Stomach (tissue), 9 donors: ENCODE results near the gene TAF13. TPM values are rescaled to one million over a fixed set of nuclear protein-coding genes. Genes with fewer than 3 reads are reported as not detected.

ENCODE experiments used
- DNase-seq, 2 donors: peaks; one replicate each; pipeline versions ENCODE4 v3.0.0 to v3.0.0-alpha.2; 2013 to 2019
- H3K27ac ChIP-seq, 5 donors: fragments of 200-600 bp in 4 of 5; sonication (generic) in 4 of 5; one replicate each; pipeline ENCODE4 v1.5.1; 2013 to 2019; ENCODE audit warnings: mild to moderate bottlenecking in 1 of 5, moderate library complexity in 1 of 5
- H3K27me3 ChIP-seq, 3 donors: fragments of 200-600 bp; sonication (generic); one replicate each; pipeline ENCODE4 v1.5.1; 2017 to 2019; ENCODE audit warnings: mixed run types in 1 of 3
- H3K36me3 ChIP-seq, 4 donors: fragments of 200-600 bp; sonication (generic); 1 replicate in 3 of 4; 2 replicates in 1 of 4; pipeline ENCODE4 v1.5.1; 2016 to 2019
- H3K4me1 ChIP-seq, 4 donors: fragments of 200-600 bp; sonication (generic); one replicate each; pipeline ENCODE4 v1.5.1; 2016 to 2019
- H3K4me3 ChIP-seq, 4 donors: fragments of 200-600 bp; sonication (generic) in 3 of 4; one replicate each; pipeline ENCODE4 v1.5.1; 2016 to 2019; ENCODE audit warnings: mild to moderate bottlenecking in 1 of 4
- H3K9me3 ChIP-seq, 4 donors: fragments of 200-600 bp; sonication (generic); one replicate each; pipeline ENCODE4 v1.5.1; 2016 to 2019
- CTCF ChIP-seq, 7 experiments: fragments of 450-650 bp in 4 of 7; fragments of 200-600 bp in 3 of 7; sonication (generic) in 3 of 7; IDR thresholded peaks; one replicate each; pipeline ENCODE4 v1.5.1; 2016 to 2019; ENCODE audit warnings: antibody characterized with exemption in 7 of 7, control low read depth in 2 of 7, mild to moderate bottlenecking in 1 of 7
- EP300 ChIP-seq: sonication (generic); formaldehyde crosslinking; IDR thresholded peaks from one replicate; pipeline ENCODE4 v1.6.1; 2017; ENCODE audit warnings: antibody characterized with exemption
- POLR2A ChIP-seq, 4 donors: fragments of 450-650 bp; IDR thresholded peaks; one replicate each; pipeline ENCODE4 v1.6.1; 2016; ENCODE audit warnings: antibody characterized with exemption in 4 of 4, control low read depth in 2 of 4, mild to moderate bottlenecking in 1 of 4, moderate library complexity in 1 of 4
- POLR2AphosphoS5 ChIP-seq, 3 donors: sonication (generic); formaldehyde crosslinking; IDR thresholded peaks; one replicate each; pipeline ENCODE4 v1.6.1; 2016; ENCODE audit warnings: antibody characterized with exemption in 3 of 3
- WGBS, 5 donors: extraction: QIAGEN DNeasy Blood & Tissue Kit in 3 of 5; methylation state at CpG; one replicate each; pipeline versions ENCODE4 v1.1.5 to v1.1.7; 2013 to 2018; 5-methylcytosine and 5-hydroxymethylcytosine counted together
- intact Hi-C: fragments of 100-400 bp; cut with DNase I; formaldehyde crosslinking; loops from one replicate; pipeline ENCODE4 v1.15.1; 2023; ENCODE audit warnings: low total_unique reads
- polyA plus RNA-seq, 3 donors: library from polyadenylated mRNA; stranded (reverse); fragments of 200-250 nt; gene quantifications; one replicate each; pipeline ENCODE4 v1.2.3, GENCODE V29; 2013
- total RNA-seq, 5 donors: library from RNA; depleted of rRNA; stranded (reverse); fragments of >200 nt; gene quantifications; one replicate each; pipeline versions ENCODE4 v1.1.0 to v1.2.3, GENCODE V29; 2014 to 2016
- donor health status: healthy with polysubstance abuse.
- donor health status: Bipolar disorder and iron deficiency.
- donor health status: healthy.

TAF13 gene
- total and polyA plus RNA-seq, 8 donors = 3.5 to 69.9 (median 36.0) TPM

GRCh38 chr1:109046671-109047070 is 29.1 kb downstream of the TAF13 start:
- H3K4me1 ChIP-seq = peaks cover 0 to 6% (median 4%) of the 10 kb centered on the region in 4 donors
- DNase-seq = no peak
- 71 to 82% (median 75%) methylated on average over 4 of the region's 4 CpGs for WGBS, 5 donors
- TF ChIP-seq POLR2A (IDR thresholded peaks at IDR 0.05) = no peak
- TF ChIP-seq CTCF (IDR thresholded peaks at IDR 0.05) = no peak
- TF ChIP-seq EP300 = no peak
- TF ChIP-seq POLR2AphosphoS5 (IDR thresholded peaks at IDR 0.05) = no peak
- H3K9me3 ChIP-seq = no peaks in the 10 kb centered on the region
- no peak overlapping the region for H3K4me3 ChIP-seq
- intact Hi-C loops = no loop called here
- no peaks in the 10 kb centered on the region for H3K27me3 ChIP-seq
- no peak overlapping the region for H3K27ac ChIP-seq
- H3K36me3 ChIP-seq = no peaks in the 10 kb centered on the region

GRCh38 chr1:109045595-109045994 is 30.2 kb downstream of the TAF13 start:
- no peaks in the 10 kb centered on the region for H3K27me3 ChIP-seq
- H3K4me1 ChIP-seq = peaks cover 7 to 10% (median 8%) of the 10 kb centered on the region in 4 donors
- no peak for DNase-seq
- no peak for TF ChIP-seq CTCF (IDR thresholded peaks at IDR 0.05)
- TF ChIP-seq POLR2AphosphoS5 (IDR thresholded peaks at IDR 0.05) = no peak
- TF ChIP-seq EP300 = no peak
- TF ChIP-seq POLR2A (IDR thresholded peaks at IDR 0.05) = no peak
- no peak overlapping the region for H3K4me3 ChIP-seq
- no peak overlapping the region for H3K27ac ChIP-seq
- no peaks in the 10 kb centered on the region for H3K9me3 ChIP-seq
- intact Hi-C loops = no loop called here
- H3K36me3 ChIP-seq = no peaks in the 10 kb centered on the region
- WGBS, 5 donors = 52 to 69% (median 56%) methylated on average over 1 of the region's 1 CpG

GRCh38 chr1:109041621-109042468 is 34.0 kb downstream of the TAF13 start, which contains the start of gene WDR47:
Gene WDR47, minus strand, starts transcription at chr1:109042102. Its CDS starts 18,590 bp downstream, at chr1:109023512.
- peak within 1 kb of the TSS; percentile 83 to 94 (median 87) for H3K27ac ChIP-seq
- no peaks in the 10 kb centered on the region for H3K9me3 ChIP-seq
- H3K4me1 ChIP-seq = peaks cover 12 to 29% (median 20%) of the 10 kb centered on the region in 4 donors
- WGBS, 5 donors = 0 to 1% (median 0%) methylated on average over 8 to 90 of the region's 90 CpGs
- DNase-seq = peak; percentile 97 to 98
- no peaks in the 10 kb centered on the region for H3K27me3 ChIP-seq
- peak within 1 kb of the TSS; percentile 78 to 100 (median 92) for H3K4me3 ChIP-seq
- TF ChIP-seq POLR2AphosphoS5 (IDR thresholded peaks at IDR 0.05) (peak; percentile 98 to 100 (median 99)), EP300 (no peak), POLR2A (IDR thresholded peaks at IDR 0.05) (peak in 2 of 4 donors; percentile 75 to 86)
- intact Hi-C loops = no loop called here
- H3K36me3 ChIP-seq = no peaks in the 10 kb centered on the region

GRCh38 chr1:109040989-109041620 is 34.7 kb downstream of the TAF13 start:
- peak; percentile 28 to 67 for DNase-seq
- no peak for TF ChIP-seq POLR2A (IDR thresholded peaks at IDR 0.05)
- no peak for TF ChIP-seq POLR2AphosphoS5 (IDR thresholded peaks at IDR 0.05)
- no peak for TF ChIP-seq EP300
- no peak for TF ChIP-seq CTCF (IDR thresholded peaks at IDR 0.05)
- WGBS, 5 donors = 0% methylated on average over 32 to 44 of the region's 44 CpGs
- peaks cover 12 to 29% (median 20%) of the 10 kb centered on the region in 4 donors for H3K4me1 ChIP-seq
- peak overlapping the region; percentile 83 to 94 (median 87) for H3K27ac ChIP-seq
- no peaks in the 10 kb centered on the region for H3K9me3 ChIP-seq
- no peaks in the 10 kb centered on the region for H3K36me3 ChIP-seq
- intact Hi-C loops = no loop called here
- no peaks in the 10 kb centered on the region for H3K27me3 ChIP-seq
- peak overlapping the region; percentile 78 to 100 (median 92) for H3K4me3 ChIP-seq
